IPS-20b (cell line): ENCODE data around the gene SPACA9.

Source experiments
- H3K27ac ChIP-seq: one replicate; pipeline ENCODE4 v1.5.1; 2013; ENCODE audit warnings: low read length
- H3K27me3 ChIP-seq: 2 replicates; pipeline ENCODE4 v1.6.1; 2013; ENCODE audit warnings: mild to moderate bottlenecking, low read length, inconsistent platforms; ENCODE audit not compliant: insufficient read depth
- H3K36me3 ChIP-seq: 2 replicates; pipeline ENCODE4 v1.6.1; 2013; ENCODE audit warnings: low read depth, mild to moderate bottlenecking, inconsistent platforms, low read length, moderate library complexity; ENCODE audit not compliant: insufficient read depth
- H3K4me1 ChIP-seq: 2 replicates; pipeline ENCODE4 v1.6.1; 2013; ENCODE audit warnings: mild to moderate bottlenecking, control low read depth, inconsistent platforms, low read length, moderate library complexity; ENCODE audit not compliant: insufficient read depth
- H3K4me3 ChIP-seq: 2 replicates; pipeline ENCODE4 v1.5.1; 2013; ENCODE audit warnings: mild to moderate bottlenecking, low read length, inconsistent platforms
- H3K9ac ChIP-seq: 2 replicates; pipeline ENCODE4 v1.6.1; 2013; ENCODE audit warnings: low read depth, mild to moderate bottlenecking, inconsistent platforms, low read length, moderate library complexity
- H3K9me3 ChIP-seq: 2 replicates; pipeline ENCODE4 v1.6.1; 2013; ENCODE audit warnings: mild to moderate bottlenecking, low read depth, low read length, inconsistent platforms; ENCODE audit not compliant: insufficient read depth

Gene SPACA9

DNA sequence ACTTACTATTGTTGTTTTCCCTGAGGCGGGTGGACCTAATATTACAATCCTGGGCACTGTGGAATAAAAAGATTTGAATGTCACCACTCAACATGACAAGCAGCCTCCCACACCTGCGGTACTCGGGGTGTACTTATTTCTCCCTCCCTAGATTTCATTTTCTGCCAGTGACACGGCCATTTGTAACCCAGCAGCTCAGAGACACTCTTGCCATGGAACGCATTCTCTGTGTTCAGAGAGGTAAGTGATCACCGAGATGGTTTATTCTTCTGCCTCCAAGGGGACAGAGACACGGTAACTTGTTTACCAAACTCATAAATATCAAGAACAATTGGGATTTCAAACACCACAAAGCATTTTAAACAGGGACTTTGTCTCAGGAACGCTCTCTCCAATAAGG, 11.8 kb upstream of the SPACA9 start:
- Histone ChIP-seq H3K27ac (no peak overlapping the region), H3K9ac (no peak overlapping the region), H3K4me1 (peaks cover 7% of the 10 kb centered on the region), H3K9me3 (no peaks in the 10 kb centered on the region), H3K27me3 (no peaks in the 10 kb centered on the region; the same call in 1 of the 2 replicates), H3K36me3 (no peaks in the 10 kb centered on the region), H3K4me3 (no peak overlapping the region)

DNA sequence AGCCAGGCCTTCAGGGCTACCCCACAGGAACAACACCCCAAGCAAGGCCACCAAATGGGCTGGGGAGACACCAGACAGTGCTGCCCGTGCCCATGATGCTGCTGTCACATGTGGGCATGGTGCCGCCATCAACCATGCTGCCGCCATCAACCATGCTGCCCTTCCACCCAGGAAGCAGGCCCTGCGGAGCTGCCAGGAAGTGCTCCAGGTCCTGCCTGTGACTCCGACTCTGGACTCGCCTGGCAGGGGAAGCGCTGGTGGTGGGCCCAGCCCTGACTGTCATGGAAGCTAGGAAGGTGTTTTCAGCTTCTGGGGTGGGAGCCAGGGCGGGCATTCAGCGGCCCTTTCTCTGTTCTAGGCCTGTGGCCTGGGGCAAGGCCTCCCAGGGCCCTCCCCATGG, 9.4 kb upstream of the SPACA9 start:
- Histone ChIP-seq H3K36me3 (no peaks in the 10 kb centered on the region), H3K4me1 (peaks cover 7% of the 10 kb centered on the region), H3K27ac (no peak overlapping the region), H3K27me3 (no peaks in the 10 kb centered on the region; the same call in 1 of the 2 replicates), H3K9ac (no peak overlapping the region), H3K9me3 (no peaks in the 10 kb centered on the region), H3K4me3 (no peak overlapping the region)

DNA sequence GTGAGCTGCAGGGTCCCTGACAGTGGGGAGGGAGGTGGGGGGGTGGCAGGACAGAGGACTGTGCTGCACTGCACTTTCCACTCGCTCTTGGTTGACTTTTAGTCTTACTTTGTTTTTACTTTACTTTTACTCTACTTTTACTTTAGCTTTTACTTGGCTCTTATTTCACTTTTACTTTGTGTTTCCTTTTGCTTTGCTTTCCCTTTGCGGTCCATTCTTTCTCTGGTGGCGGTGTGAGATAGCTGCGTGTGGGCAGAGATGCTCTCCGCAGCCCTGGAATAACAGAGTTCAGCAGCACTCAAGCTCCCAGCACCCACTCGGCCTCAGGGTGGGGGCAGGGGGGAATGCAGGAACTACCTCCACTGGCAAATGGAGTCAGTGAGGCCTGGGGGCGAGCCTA, 5.3 kb upstream of the SPACA9 start:
- Histone ChIP-seq H3K4me1 (no peaks in the 10 kb centered on the region), H3K4me3 (no peak overlapping the region), H3K9me3 (no peaks in the 10 kb centered on the region), H3K27ac (no peak overlapping the region), H3K27me3 (peaks cover 28% of the 10 kb centered on the region), H3K9ac (no peak overlapping the region), H3K36me3 (no peaks in the 10 kb centered on the region)

DNA sequence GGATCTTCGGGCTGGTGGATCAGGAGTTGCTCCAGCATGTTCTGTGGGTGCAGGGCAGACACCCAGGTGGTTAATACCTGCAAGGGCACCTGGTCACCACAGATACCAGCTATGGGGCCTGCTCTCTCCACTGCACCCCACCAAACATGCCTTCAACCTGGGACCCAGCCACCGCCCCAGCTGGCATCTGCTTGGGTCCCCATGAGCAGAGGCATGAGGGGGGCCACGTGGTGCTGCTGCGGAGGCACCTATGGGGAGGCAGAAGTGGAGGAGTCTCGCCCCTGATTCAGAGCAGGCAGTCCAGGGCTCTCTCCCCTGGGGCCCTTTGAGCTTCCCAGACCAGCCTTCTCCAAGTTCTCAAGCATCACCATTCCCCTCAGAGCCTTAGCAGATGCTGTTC, 3.5 kb upstream of the SPACA9 start:
- H3K9me3 ChIP-seq, result no peaks in the 10 kb centered on the region
- H3K4me1 ChIP-seq, result no peaks in the 10 kb centered on the region
- no peaks in the 10 kb centered on the region for H3K36me3 ChIP-seq
- no peak overlapping the region for H3K27ac ChIP-seq
- peaks cover 40% of the 10 kb centered on the region for H3K27me3 ChIP-seq
- H3K9ac ChIP-seq, result no peak overlapping the region
- H3K4me3 ChIP-seq, result no peak overlapping the region

DNA sequence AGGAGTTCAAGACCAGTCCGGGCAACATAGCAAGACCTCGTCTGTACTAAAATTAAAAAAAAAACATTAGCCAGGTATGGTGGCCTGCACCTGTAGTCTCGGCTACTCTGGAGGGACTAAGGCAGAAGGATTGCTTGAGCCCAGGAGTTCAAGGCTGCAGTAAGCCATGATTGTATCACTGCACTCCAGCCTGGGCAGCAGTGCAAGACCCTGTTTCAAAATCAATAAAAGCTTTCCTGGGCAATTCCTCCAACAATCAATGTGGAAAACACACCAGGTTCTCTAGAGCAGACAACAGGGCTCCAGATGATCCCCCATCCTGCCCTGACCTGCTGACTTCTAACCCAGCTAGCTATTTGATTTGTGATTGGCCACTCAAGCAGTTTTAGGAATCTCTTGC, 1.8 kb upstream of the SPACA9 start:
- peaks cover 40% of the 10 kb centered on the region for H3K27me3 ChIP-seq
- H3K4me1 ChIP-seq, result no peaks in the 10 kb centered on the region
- H3K36me3 ChIP-seq, result no peaks in the 10 kb centered on the region
- H3K27ac ChIP-seq, result no peak overlapping the region
- no peak overlapping the region for H3K4me3 ChIP-seq
- no peaks in the 10 kb centered on the region for H3K9me3 ChIP-seq
- no peak overlapping the region for H3K9ac ChIP-seq

DNA sequence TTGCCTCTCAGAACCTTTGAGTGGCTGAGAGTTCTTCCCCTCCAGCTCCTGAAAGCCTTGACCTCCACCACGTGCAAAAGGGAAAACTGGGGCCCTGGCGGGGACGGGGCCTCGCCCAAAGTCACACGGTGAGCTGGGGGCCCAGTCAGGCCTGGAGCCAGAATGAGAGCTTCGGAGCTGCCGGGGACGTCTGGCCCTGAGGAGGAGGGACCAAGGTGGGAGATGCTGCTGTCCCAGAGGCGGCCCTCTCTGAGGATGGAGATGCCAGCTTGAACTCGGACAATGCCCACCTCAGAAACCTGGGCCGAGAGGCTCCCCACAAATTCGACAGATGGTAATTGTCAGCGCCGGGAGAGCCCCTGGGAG, 1.3 kb upstream of the SPACA9 start:
- peak overlapping the region; percentile 98 for H3K4me3 ChIP-seq
- no peaks in the 10 kb centered on the region for H3K36me3 ChIP-seq
- H3K4me1 ChIP-seq, result no peaks in the 10 kb centered on the region
- H3K27ac ChIP-seq, result no peak overlapping the region
- H3K27me3 ChIP-seq, result peaks cover 40% of the 10 kb centered on the region
- H3K9me3 ChIP-seq, result no peaks in the 10 kb centered on the region
- no peak overlapping the region; the same call in 1 of the 2 replicates for H3K9ac ChIP-seq

DNA sequence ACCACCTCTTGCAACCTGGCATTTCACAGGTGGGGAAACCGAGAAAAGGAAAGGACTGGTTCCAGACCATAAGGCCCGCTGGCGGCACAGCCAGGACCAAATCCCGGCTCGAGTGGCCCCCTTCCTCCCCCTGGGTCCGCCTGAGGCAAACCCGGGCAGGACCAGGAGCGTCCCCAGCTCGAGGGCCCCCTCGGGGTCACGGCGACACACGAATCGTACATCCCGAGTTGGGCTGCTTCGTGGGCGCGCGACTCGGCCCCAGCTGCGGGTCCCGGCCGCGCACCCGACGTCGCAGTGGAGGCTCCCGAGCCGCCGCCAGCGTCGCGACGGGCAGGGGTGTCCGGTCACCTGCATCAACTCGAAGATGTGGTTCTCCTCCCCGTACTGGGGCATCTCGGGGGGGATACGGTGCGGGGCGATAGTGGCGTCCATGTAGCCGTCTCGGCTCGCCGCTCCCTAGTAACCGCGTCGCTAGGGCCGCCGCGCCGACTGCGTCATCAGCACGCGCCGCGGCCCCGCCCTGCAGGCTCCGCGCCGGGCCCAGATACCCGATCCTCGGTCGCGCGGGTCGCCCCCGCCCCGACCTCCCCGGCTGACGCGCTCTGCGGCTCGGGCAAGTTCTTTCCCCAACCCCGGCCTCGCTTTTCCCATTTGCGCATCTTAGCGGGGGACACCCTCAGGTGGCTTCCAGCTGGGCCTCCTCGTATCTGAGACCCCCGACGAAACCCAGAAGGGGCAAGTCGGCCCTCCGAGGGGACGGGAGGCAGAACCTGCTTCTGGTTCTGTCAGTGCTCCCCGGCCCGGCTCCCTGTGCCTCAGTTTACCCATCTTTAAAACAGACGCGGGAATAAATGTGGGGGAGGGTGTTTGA, 639 bp upstream of the SPACA9 start, which contains the start of gene AK8:
Gene AK8 (minus strand): TSS at position 461 of the 871 bp plus-strand sequence. CDS start 29 bp downstream, at position 432.
- H3K4me1 ChIP-seq, result no peaks in the 10 kb centered on the region
- no peak within 1 kb of the TSS for H3K27ac ChIP-seq
- peak within 1 kb of the TSS; percentile 98 for H3K4me3 ChIP-seq
- no peaks in the 10 kb centered on the region for H3K36me3 ChIP-seq
- H3K9me3 ChIP-seq, result no peaks in the 10 kb centered on the region
- H3K27me3 ChIP-seq, result peaks cover 40% of the 10 kb centered on the region
- peak within 1 kb of the TSS; percentile 77; the same call in 1 of the 2 replicates for H3K9ac ChIP-seq

DNA sequence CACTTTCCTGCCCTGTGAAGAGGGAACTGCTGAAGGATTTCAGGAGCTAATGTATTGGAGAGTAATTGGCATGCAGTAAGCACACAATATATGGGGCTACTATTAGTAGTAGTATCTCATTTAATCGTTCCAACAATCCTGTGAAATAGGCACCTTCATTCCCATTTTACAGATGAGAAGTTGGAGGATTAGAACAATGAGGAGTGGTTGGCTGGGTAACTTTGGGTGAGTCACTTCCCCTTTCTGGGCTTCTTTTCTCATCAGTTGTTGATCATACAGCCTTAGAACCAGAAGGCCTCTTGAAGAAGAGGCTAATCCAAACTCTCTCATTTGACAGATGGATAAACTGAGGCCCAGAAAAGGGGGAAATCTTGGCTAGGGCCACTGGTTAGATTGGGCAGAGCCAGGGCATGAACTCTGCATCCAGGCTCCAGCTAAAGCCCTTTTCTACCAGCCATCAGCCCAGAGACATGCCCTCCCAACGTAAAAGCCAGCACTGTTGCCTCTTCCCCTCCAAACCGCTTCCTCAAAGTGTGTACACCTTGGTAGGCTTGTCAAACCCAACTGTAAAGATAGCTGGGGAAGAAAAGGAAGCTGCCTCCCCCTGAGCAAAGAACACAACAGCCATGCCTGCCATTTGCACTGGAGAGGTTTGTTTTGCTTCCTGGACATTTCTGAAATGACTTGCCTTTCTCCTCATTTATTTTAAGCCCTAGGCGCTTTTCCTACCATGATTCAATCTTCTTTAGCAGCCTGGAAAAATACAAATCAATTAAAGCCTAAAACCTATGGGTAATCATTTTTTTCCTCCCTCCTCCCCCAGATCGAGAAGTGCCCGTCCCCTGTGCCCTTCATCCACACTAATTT, 992 bp downstream of the SPACA9 start:
- Histone ChIP-seq H3K4me3 (no peak overlapping the region), H3K9me3 (no peaks in the 10 kb centered on the region), H3K36me3 (no peaks in the 10 kb centered on the region), H3K27me3 (peaks cover 40% of the 10 kb centered on the region), H3K9ac (no peak overlapping the region), H3K4me1 (no peaks in the 10 kb centered on the region), H3K27ac (no peak overlapping the region)

DNA sequence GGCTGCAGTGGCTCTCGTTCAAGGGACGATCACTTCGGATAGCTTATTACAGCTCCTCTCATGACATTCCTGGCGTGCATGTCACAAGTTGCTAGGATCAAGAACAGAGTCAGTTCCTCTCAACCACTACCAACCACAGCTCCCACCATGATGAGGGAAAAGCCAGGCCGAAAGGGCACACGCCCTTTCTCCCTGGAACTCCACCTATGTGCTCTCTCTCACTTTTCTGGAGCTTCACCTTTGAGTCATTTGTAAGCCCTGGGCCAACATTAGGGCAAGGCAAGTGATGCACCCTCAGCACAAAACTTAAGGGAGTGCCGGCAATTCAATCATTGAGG, 1.6 kb downstream of the SPACA9 start:
- Histone ChIP-seq H3K9ac (no peak overlapping the region), H3K4me3 (no peak overlapping the region), H3K27ac (no peak overlapping the region), H3K4me1 (no peaks in the 10 kb centered on the region), H3K36me3 (no peaks in the 10 kb centered on the region), H3K9me3 (no peaks in the 10 kb centered on the region), H3K27me3 (peaks cover 40% of the 10 kb centered on the region)

DNA sequence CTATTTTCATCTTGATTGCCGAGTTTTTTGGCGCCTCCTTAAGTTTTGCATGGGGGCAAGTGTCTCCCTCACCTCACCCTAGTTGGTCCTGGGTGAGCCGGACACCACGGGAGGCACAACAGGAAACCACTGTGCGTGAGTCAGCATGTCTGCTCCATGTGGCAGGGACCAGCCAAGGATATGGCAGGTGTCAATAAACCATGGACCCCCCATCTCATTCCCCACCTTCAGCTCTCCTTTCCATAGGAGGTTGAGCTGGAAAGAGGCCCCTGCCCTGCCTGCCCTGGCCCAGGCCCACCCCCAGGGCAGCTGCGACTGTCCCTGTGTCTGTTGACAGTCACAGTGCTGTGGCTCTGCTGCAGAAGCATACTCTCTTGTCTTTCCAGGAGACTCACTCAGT, 3.1 kb downstream of the SPACA9 start:
- no peak overlapping the region for H3K9ac ChIP-seq
- no peak overlapping the region for H3K4me3 ChIP-seq
- peaks cover 24% of the 10 kb centered on the region for H3K27me3 ChIP-seq
- H3K4me1 ChIP-seq, result no peaks in the 10 kb centered on the region
- no peak overlapping the region for H3K27ac ChIP-seq
- no peaks in the 10 kb centered on the region for H3K9me3 ChIP-seq
- H3K36me3 ChIP-seq, result no peaks in the 10 kb centered on the region

DNA sequence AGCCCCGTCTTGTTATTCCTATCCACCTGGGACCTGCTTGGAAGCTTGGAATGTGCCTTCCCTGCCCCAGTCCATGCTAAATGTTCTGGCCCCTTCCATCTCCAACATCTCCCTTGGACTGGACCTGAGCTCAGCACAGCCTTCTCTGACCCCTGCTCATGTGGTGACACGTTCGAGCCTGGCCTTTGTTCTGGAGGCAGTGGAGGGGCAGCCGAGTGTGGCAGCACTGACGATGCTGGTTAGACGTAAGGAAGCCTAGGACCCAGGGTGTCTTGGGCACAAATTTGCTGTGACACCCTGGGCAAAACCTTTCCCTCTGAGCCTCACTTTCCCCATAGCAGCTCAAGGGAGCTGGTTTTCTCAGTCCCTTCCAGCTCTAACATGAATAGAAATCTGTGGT, 3.9 kb downstream of the SPACA9 start:
- Histone ChIP-seq H3K27me3 (peaks cover 16% of the 10 kb centered on the region), H3K27ac (no peak overlapping the region), H3K9ac (no peak overlapping the region), H3K4me1 (no peaks in the 10 kb centered on the region), H3K9me3 (no peaks in the 10 kb centered on the region), H3K36me3 (no peaks in the 10 kb centered on the region), H3K4me3 (no peak overlapping the region)
